HG03045 (cell line): ENCODE data around the gene NPTN.
"Not testable (repeated sequence)": the region's sequence is repeated elsewhere in the genome, so short reads cannot be mapped to it uniquely, and the experiment has no call there.

Source experiments
- ATAC-seq: cut with Tn5 transposase; IDR thresholded peaks from one replicate; pipeline ENCODE4 v1.9.1; 2021; ENCODE audit warnings: mild to moderate bottlenecking, moderate library complexity; ENCODE audit not compliant: unreplicated experiment

Gene NPTN

DNA sequence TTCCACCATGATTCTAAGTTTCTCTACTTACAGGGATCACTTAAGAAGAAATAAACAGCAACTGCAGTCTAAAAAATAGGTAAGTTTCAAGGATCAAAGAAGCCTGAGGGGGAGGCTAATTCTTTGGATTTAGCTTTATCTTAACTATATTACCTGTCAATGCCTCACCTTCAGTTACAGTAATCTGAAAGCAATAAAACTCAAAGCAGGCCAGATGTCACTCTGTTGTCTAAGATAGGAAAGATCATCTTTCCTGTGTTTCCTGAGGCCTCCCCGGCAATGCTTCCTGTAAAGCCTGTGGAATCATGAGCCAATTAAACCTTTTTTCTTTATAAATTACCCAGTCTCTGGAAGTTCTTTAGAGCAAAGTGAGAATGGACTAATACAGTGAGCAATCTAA lies 60.2 kb downstream of the NPTN start:
- no peak for ATAC-seq

- ATAC-seq = no peak
These were observed 60.9 kb downstream of the NPTN start for GRCh38 chr15:73572296-73572695.

DNA sequence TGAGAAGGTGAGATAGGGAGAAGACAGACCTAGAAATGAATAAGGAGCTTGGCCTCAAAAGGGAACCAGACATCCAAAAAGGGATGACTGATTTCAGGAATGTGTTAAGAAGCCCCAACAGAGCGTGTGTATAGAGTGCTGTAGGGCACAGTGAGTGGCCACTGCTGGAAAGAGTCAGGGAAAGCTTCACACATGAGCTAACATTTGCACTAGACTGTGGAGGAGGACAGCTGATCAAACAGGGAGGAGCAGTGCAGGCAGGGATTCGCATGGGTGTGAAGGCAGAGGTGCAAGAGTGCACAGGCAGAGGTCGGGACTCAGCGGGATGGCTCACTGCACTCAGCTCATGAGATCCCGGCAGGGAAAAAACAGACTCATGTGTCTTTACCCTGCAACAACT lies 61.8 kb downstream of the NPTN start:
- no peak for ATAC-seq

GRCh38 chr15:73570355-73571032 lies 62.7 kb downstream of the NPTN start:
- ATAC-seq = no peak

GRCh38 chr15:73569361-73569760 lies 63.8 kb downstream of the NPTN start:
- no peak for ATAC-seq

DNA sequence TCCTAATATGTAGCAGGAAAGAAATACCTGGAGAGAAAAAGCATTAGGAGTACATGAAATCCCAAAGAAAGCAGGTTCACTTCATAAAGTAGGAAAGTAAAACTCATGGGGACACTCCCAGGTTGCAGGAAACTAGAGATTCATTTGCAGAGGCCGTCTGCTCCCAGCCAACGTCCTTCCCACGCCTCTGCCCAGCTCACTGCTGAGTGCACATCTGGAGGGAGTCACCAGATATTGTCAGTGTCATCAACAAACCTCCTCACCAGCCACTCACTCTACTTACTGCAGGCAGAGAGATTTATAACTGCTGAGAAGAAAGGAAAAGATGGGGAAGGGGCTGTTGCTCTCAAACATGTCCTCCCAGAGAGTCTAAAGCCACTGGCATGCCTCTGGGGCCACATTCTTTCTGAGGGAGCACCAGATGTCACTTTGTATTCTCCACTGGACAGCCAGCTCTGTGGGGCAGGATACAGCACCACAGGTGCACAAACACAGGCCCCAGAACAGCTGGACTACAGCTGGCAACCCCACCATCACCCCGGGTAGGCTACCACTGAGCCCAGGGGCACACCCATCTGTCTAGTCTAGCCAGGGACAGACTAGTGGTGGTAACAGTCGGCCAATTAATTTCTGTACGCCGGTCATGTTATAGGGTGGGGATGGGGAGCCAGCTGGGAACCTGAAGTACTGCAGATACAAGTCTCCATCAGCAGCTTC lies 64.5 kb downstream of the NPTN start:
- ATAC-seq = no peak

GRCh38 chr15:73567020-73567419 lies 66.2 kb downstream of the NPTN start:
- no peak for ATAC-seq

GRCh38 chr15:73564255-73564654 lies 68.9 kb downstream of the NPTN start:
- ATAC-seq = no peak

DNA sequence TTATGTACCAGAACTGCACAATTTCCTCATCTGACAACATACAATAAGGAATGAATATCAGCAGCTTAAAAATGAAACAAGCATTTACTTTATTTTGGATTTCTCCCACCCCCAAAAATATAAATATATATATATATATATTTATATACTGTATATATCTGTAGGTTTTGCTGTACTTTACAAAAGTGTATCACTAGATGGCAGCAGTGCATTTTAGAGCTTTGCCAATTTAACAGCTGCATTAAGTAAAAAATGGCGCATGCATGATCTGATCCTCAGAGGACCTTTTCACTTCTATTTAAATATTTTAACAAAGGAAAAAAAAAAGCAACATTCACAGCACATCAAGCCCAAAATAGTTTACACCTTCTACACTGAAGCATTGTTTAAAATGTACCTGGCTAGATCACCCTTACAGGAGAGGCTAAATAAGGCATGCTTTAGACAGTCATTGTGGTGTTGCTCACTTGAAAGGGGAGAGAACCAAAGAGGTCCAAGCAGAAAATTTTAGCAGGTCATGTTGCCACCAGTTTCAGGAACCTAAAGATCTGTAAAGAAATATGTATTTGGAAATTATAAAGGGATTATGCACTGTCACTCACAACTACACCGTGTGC lies 72.6 kb downstream of the NPTN start:
- ATAC-seq = no peak

DNA sequence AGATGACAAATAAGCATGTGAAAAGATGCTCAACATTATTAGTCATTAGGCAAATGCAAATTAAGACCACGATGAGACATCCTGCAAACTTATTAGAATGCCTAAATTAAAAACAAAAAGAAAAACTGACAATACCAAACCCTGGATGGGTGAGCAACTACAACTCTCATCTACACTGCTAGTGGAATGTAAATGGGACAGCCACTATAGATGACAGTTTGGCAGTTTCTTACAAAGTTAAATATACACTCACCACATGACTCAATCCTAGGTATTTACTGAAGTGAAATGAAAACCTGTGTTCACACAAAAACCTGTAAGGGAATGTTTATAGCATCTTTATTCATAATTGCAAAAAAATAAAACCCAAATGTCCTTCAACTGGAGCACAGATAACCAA lies 74.7 kb downstream of the NPTN start:
- ATAC-seq = no peak

- no peak for ATAC-seq
These were observed 78.1 kb downstream of the NPTN start for GRCh38 chr15:73555080-73555479.

DNA sequence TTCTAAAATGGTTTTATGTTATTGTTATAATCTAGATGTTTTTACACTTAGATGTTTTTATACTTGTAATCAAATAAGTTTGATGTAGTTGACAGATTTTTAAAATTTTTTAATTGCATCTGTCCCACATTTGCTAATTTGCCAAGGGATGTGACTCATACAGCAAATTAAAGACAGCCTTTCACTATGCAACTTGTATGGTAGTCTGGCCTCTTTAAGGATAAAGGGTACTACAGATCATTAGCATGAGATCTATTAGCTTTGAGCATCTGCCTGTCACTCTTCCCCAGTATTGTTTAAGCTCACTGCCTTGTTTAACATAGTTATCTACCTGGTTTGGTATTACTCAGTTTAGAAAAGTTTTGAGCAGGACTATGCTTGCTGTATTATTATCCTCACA lies 83.0 kb downstream of the NPTN start:
- no peak for ATAC-seq

- ATAC-seq = not testable (repeated sequence)
These were observed 84.3 kb downstream of the NPTN start for GRCh38 chr15:73548925-73549324.

DNA sequence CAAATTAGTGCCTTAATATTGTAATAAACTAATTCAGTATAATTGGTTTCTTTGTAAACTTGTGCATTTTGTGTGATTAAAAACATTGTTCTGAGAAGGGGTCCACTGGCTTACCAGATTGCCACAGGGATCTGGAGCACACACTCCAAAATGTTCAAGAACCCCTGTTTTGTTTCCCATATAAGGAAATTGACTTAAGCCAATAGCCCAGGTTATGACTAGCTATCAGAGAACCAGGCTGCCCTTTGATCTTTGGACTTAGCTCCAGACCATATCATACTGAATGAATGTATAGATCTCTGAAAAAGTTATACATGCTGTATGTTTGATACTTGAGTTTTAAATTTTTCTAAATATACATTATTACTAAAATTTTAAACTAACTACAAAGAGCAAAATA lies 91.7 kb downstream of the NPTN start:
- no peak for ATAC-seq

GRCh38 chr15:73540161-73540560 lies 93.0 kb downstream of the NPTN start:
- ATAC-seq = no peak

- ATAC-seq = no peak
These were observed 93.7 kb downstream of the NPTN start for GRCh38 chr15:73539212-73540128.

DNA sequence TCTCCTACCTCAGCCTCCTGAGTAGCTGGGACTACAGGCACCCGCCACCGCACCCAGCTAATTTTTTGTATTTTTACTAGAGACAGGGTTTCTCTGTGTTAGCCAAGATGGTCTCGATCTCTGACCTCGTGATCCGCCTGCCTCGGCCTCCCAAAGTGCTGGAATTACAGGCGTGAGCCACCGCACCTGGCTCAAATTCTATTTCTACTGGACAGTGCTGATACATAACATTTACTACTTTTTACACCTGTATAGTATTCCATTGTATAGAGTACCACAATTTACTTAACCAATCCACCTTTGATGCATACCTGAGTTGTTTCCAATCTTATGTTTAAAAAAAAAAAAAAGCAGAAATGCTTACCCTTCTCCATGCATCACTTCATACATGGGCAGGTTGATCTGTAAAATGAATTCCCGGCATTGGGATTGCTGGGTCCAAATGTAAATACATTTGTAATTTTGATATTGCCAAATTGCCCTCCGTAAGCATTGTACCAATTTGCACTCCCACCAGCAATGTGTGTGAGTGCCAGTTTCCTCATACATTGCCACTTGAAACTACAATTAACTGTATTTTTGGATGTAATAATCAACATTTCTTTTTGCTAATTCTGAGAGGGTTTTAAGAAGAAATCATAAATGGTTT lies 94.5 kb downstream of the NPTN start:
- no peak for ATAC-seq

GRCh38 chr15:73538123-73538522 lies 95.1 kb downstream of the NPTN start:
- ATAC-seq = no peak

- no peak for ATAC-seq
These were observed 102.5 kb downstream of the NPTN start for GRCh38 chr15:73530649-73531048.

- no peak for ATAC-seq
These were observed 105.6 kb downstream of the NPTN start for GRCh38 chr15:73527598-73527997.

- ATAC-seq = no peak
These were observed 108.3 kb downstream of the NPTN start for GRCh38 chr15:73524919-73525318.
